Posterior vena cava (tissue), 2 donors: ENCODE data around the gene ANKRD7. TPM values are rescaled to one million over a fixed set of nuclear protein-coding genes. Genes with fewer than 3 reads are reported as not detected.
"Not testable (repeated sequence)": the region's sequence is repeated elsewhere in the genome, so short reads cannot be mapped to it uniquely, and the experiment has no call there.

ENCODE experiments used
- DNase-seq: peaks from one replicate; pipeline ENCODE4 v3.0.0-alpha.2; 2020; ENCODE audit warnings: low spot score
- intact Hi-C, 2 donors: fragments of 100-400 bp; cut with DNase I; formaldehyde crosslinking; loops; one replicate each; pipeline versions ENCODE4 v1.14.1 to v1.14.2; 2022 to 2023
- total RNA-seq, 2 donors: library from RNA; stranded (reverse); fragmentation: NEBNext Ultra II Directional; extraction: Animal tissue kit (Norgen Biotek cat#: 25700); gene quantifications; one replicate each; pipeline ENCODE4 v1.2.1, GENCODE V29; 2021
- donor health status: DM: yes; HTN: yes; CAD: no.
- donor health status: DM: yes; HTN: yes; CAD: no.

The ANKRD7 gene
- total RNA-seq, 2 donors from 2014 or later: 0.48 to 0.93 TPM

DNA sequence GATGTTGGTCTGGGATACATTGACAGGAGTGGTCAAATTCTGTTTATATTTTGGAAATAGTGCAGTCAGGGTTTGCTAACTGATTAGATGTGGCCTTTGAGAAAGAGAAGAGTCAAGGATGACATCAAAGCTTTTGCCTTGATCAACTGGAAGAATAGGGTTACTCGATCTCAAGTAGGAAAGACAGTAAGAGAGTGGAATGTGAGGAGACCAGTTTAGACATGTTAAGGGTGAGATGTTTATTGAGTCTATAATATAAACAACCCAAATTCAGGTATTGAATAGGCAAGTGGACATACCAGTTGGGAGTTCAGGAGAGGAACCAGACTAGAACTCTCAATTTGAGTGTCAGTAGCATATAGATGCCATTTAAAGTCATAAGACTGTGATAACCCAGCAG, 1.9 kb upstream of the ANKRD7 start:
- DNase-seq: no peak
- intact Hi-C loops: no loop called here

DNA sequence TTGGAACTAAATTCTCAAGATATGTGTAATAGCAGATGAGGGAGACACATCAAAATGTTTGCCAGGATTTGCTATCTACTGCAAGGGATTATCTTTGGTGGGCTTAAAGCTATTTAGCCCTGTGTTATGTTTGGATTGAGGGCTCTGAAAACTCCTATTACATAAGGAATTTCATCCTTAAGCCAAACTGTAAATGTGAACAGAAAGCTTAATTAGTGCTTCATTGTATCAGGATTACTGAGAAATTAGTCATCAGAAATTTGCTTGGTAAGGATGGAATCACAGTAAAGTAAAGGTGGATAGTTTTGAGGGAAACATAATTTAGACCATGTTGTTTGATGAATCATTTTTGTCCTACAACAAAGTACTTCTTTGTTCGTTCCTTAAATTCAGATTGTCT, 8.3 kb downstream of the ANKRD7 start:
- DNase-seq: no peak
- intact Hi-C loops: no loop called here

DNA sequence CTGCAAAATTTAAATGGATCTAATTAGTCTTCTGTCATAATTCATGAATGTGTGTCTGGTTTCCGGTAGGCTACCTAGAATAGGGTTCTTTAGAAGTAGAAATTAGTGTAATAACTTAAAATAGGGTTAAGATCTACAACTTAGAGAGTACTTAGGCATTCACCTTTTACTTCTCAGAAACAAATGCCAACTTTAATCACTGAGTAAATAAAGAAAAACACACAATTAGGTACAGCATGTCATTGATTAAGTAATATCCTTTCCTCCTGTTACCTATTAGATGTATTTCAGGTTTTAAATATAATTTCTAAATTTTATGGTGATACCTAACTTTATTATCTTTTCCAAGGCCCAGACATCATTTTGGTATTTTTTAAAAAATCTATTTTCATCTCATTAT, 9.3 kb downstream of the ANKRD7 start:
- no peak for DNase-seq
- intact Hi-C loops: no loop called here

DNA sequence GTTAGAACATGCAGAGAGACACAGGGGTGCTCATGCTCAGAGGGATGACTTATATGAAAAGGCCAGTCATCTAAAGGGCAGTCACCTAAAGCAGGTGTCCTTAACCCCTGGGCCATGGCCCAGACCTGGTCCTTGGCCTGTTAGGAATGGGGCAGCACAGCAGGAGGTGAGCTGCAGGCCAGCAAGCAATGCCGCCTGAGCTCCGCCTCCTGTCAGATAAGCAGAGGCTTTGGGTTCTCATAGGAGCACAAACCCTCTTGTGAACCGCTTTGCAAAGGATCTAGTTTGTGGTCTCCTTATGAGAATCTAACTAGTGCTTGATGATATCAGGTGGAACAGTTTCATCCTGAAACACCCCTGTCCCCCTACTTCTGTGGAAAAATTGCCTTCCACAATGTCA, 14.5 kb downstream of the ANKRD7 start:
- intact Hi-C loops: no loop called here
- DNase-seq: no peak

DNA sequence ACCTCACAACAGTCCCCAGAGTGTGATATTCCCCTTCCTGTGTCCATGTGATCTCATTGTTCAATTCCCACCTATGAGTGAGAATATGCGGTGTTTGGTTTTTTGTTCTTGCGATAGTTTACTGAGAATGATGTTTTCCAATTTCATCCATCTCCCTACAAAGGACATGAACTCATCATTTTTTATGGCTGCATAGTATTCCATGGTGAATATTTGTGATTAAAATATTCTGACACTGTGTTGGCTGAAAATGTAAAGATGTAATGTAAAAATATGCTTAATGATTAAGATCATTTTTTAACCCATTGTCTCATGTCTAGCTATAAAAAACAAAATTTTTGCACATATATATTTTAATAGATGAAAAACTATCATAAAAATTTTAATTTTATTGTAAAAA, 15.8 kb downstream of the ANKRD7 start:
- DNase-seq, intact Hi-C loops: not testable (repeated sequence)

DNA sequence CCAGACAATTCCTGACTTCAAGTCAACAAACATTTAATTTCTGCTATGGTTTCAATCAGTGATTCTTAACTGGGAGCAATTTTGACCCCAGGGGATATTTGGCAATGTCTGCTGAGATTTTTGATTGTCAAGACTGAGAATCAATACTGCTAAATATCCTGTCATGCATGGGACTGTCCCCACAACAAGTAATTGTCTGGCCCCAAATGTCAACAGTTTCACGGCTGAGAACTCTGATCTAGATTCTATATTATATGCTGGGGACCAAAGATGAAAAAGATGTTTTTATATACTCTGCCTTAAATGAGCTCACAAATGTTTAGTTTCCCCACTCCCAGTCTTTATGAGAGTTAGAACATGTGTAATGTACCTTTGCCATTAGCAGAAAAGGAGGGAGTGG, 19.2 kb downstream of the ANKRD7 start:
- DNase-seq: no peak
- intact Hi-C loops: loop anchor here in 1 of 2 donors (1.0 kb wide), 1 partner anchor 15 kb away; no protein-coding TSS in a partner anchor

DNA sequence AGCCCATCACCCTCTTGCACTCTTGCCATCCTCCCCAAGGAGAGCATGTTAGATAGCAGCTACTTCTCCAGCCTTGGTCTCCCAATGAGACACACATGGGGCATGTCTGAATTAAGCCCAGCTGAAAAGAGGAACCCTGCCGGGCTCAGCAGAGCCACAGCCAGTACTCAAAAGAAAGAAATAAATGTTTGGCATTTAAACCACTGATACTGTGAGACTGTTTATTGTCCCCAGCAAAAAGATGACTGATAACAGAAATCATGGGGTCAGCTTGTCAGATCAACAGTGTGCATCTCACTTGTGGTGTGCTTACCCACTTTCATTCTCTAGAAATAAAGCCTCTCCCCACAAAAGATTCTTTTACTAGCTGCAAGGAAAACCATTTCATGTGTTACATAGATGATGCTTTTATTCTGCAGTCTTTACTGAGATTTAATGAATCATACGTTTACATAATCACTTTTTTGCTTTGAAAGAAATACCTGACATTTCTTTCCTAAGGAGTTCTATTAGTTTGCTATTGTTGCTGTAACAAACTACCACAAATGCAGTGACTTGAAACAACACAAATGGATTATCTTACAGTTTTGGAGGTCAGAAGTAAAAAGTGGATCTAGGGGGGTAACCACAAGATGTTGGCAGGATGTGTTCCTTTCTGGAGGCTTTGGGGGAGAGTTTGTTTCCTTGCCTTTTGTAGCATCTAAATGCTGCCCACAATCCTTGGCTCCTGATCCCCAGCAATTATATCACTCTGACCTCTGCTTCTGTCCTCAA, 20.9 kb downstream of the ANKRD7 start:
- intact Hi-C loops: no loop called here
- DNase-seq: no peak

DNA sequence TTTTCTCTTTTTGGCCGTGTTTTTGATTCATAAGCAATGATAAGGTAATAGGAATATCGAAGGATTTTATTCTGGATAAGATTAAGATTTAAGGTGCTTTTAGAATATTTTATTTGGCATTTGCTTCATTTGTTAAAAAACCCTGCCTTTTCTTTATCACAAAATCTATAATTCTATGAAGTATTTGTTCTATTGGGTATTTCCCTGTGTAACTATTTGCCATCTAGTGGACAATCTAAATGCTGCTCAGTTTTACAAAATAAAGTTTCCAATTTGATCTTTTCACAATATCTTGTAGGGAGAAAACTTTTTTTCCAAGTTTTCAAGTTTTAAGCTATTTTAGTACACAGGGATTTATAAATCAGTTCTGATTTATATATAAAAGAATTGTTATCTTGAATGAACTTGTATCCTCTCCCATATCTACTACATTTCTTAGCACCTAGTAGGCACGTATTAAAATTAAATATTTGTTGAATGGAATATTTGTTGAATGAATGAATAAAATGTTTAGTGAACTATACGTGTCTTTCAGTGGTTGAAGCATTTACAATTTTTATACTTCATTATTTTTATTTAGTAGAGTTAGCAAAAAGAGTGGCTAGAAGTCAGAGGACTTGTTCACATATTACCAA, 26.5 kb downstream of the ANKRD7 start:
- intact Hi-C loops: no loop called here
- no peak for DNase-seq

DNA sequence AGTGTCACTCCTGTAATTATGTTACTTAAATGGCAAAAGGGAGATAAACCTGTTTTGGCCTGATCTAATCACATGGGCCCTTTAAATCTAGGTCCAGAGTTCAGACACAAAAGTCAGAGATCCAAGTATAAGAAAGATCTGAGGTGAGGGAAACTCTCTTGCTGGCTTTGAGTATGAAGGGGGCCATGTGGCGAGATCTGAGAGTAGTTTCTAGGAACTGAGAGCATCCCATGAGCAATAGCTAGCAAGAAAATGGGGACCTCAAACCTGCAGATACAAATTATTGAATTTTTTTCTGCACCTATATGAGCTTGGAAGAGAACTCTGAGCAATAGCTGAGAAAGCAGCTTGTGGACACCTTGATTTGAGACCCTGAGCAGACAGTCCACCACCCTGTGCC, 27.6 kb downstream of the ANKRD7 start:
- intact Hi-C loops: no loop called here
- DNase-seq: no peak

DNA sequence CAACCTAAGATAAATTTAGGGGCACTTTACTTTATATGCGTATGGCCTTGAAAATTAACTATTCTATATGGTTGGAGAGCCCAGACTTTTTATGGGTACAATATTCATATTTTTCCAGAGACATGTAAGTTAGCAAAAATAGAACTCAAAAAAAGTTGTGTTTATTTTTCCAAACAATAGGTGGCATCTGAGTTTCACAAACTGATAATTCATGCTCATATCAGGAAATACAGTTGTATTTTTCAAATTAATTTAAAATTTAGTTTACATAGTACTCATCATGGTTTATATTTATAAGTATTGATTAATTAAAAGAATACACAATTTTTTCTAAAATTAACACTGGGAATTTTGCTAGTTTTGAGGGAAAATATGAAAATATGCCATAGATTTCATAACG, 34.6 kb downstream of the ANKRD7 start:
- DNase-seq: no peak
- intact Hi-C loops: no loop called here

DNA sequence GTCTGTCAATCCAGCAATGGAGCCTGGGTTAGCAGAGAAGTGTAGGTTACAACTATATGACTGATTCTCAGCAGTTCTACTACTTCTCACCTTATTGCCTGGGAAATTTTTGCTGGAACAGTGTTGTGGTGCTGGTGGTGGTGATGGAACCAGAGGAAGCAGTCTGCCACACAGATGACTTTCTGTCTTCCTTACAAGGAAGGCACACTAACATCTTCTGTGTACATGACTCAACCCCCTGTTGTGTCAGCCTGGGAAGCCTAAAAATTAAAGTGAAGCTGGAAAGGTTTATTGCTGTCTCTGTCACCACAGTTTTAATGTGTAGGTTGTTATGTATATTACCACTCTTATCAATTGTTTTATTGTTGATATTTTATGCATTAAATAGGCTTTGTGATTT, 40.3 kb downstream of the ANKRD7 start:
- no peak for DNase-seq
- intact Hi-C loops: no loop called here

DNA sequence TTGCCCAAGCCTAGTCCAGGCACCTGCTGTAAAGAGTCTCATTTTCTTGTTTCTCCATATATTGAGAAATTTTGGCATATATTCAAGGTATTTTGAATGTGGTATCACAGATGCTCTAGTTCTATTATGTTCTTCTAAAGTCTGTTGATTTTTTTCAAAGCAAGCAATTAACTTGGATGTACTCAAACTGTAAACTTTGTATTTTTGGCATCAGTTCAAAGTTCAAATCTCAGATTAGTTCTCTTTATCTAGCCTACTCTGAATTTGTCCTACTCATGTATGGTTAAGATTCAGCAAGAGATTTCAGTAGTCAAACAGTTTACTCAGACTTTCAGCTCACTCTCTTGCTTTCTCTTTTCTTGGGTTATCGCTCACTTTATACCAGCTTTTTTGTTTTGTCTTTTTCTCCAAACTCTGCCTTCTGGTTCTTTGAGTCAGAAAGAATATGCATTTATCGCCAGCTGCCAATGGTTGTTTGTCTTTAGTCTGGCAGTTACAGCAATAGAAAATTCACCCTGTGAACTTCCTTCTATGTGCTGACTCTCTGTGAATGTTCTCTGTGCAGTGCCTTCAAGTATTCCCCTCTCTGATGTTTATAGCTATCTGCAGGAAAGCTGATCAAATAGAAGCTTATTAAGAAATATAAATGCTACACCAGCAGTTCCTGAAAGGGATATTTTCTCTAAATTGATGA, 56.0 kb downstream of the ANKRD7 start:
- intact Hi-C loops: no loop called here
- no peak for DNase-seq

DNA sequence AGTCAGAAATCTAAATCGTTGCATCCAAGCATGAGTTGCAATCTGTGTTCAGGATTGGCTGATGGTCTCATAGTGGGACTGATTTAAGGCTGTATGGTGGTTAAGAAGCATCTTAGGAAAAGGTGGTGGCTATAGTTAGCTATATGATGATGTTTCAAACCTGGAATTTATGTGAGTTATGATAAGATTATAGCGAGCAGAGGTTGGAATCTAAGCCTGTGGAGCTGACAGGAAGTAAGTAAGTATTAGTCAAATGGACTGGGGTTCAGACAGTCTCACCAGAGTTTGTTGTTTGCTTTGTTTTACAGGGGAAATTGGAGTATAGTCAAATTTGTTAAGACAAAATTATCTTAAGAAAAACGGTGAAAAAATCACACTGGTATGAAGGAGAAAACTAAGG, 56.7 kb downstream of the ANKRD7 start:
- intact Hi-C loops: no loop called here
- no peak for DNase-seq

DNA sequence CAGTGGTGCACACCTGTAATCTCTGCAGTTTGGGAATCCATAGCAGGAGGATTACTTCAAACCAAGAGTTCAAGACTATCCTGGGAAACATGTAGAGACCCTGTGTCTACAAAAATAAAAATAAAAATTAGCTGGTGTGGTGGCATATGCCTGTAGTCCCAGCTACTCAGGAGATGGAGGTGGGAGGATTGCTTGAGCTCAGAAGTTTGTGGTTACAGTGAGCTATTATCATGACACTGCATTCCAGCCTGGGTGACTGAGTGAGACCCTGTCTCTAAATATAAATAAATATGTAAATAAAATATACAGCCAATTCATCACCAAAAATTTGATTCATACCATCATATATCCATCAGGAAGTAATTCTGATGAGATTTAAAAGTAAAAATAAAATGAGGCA, 60.9 kb downstream of the ANKRD7 start:
- no peak for DNase-seq
- intact Hi-C loops: no loop called here

DNA sequence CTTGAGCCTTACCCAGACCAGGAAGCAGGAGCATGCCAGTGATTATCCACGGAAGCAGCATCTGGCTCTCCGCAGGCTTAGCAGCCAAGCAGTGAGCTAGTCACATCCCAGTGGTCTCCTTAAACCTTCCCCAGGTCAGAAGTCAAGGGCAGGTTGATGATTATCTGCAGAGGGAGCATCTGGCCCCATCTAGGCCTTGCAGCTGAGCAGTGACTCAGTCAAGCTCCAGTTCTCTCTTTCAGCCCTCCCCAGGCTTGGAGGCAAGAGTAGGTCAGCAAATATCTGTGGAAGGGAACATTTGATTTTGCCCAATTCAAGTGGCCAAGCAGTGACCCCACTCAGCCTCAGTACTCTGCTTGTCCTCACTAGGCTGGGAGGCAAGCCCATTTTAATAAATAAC, 61.6 kb downstream of the ANKRD7 start:
- intact Hi-C loops: no loop called here
- no peak for DNase-seq

DNA sequence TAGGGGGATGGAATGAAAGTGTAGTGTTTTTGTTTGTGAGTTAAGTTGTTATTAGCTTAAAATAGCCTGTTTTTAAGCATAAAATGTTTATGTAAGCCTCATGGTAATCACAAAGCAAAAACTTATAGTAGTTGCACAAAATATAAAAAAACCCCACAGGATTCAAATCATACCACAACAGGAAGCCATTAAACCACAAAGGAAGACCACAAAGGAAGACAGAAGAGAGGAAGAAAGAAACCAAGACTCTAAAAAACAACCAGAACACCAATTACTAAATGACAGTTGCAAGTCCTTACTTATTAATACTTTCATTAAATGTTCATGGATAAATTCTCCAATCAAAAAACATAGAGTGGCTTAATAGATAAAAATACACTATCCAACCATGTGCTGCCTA, 63.6 kb downstream of the ANKRD7 start:
- DNase-seq: no peak
- intact Hi-C loops: no loop called here

DNA sequence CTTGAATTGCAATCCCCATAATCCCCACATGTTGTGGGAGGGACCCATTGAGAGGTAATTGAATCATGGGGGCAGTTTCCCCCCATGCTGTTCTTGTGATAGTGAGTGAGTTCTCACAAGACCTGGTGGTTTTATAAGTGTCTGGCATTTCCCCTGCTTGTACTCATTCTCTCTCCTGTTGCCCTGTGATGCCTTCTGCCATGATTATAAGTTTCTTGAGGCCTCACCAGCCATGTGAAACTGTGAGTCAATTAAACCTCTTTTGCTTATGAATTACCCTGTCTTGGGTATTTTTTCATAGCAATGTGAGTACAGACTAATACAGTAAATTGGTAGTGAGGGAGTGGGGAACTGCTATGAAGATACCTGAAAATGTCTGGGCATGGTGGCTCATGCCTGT, 65.0 kb downstream of the ANKRD7 start:
- intact Hi-C loops: no loop called here
- DNase-seq: no peak
